H1 (cell line): ENCODE measurements around the gene RANGRF. TPM values are rescaled to one million over a fixed set of nuclear protein-coding genes. Genes with fewer than 3 reads are reported as not detected.
A peak's percentile ranks its signal among the peaks of the same experiment; 100 is the strongest.

Experiments used
- CTCF ChIA-PET: fragments of 300-600 bp; sonication (Branson Sonifier 250); formaldehyde crosslinking; loops from one replicate; lab custom pipeline; 2021; ENCODE audit not compliant: partially characterized antibody; lab: Charles Lee
- POLR2A ChIA-PET: fragments of 300-600 bp; sonication (Branson Sonifier 250); formaldehyde crosslinking; loops from one replicate; lab custom pipeline; 2021; ENCODE audit warnings: inconsistent platforms; ENCODE audit not compliant: partially characterized antibody; lab: Charles Lee
- DNase-seq, 2 experiments: peaks; one replicate each; pipeline versions ENCODE4 v3.0.0 to v3.0.0-alpha.2; 2010 to 2022; ENCODE audit warnings: low spot score in 2 of 2, low read depth in 1 of 2, mixed read lengths in 1 of 2
- FAIRE-seq: peaks from 2 replicates; lab custom pipeline; 2011; peaks lifted over from hg19 to GRCh38; lab: Jason Lieb, UNC
- H2AFZ ChIP-seq: 2 replicates; pipeline ENCODE4 v1.8.1; 2012; ENCODE audit warnings: low read length, inconsistent platforms
- H2AK5ac ChIP-seq: 2 replicates; pipeline ENCODE4 v1.6.1; 2013; ENCODE audit warnings: low read depth, low read length
- H2BK120ac ChIP-seq: replicated peaks from 2 replicates; pipeline ENCODE3; 2013; ENCODE audit warnings: low read depth, low read length, inconsistent platforms
- H2BK12ac ChIP-seq: 2 replicates; pipeline ENCODE4 v1.6.1; 2013; ENCODE audit warnings: low read depth, low read length
- H2BK15ac ChIP-seq: 2 replicates; pipeline ENCODE4 v1.6.1; 2013; ENCODE audit warnings: low read length
- H2BK20ac ChIP-seq: 2 replicates; pipeline ENCODE4 v1.6.1; 2013; ENCODE audit warnings: low read length
- H2BK5ac ChIP-seq: 2 replicates; pipeline ENCODE4 v1.6.1; 2013; ENCODE audit warnings: low read depth, low read length
- H3K14ac ChIP-seq: 2 replicates; pipeline ENCODE4 v1.6.1; 2013; ENCODE audit warnings: inconsistent platforms; ENCODE audit not compliant: insufficient read length
- H3K18ac ChIP-seq: 2 replicates; pipeline ENCODE4 v1.6.1; 2013; ENCODE audit warnings: low read length; ENCODE audit errors: extremely low read depth
- H3K23ac ChIP-seq: 2 replicates; pipeline ENCODE4 v1.6.1; 2013; ENCODE audit warnings: inconsistent platforms; ENCODE audit not compliant: insufficient read length
- H3K23me2 ChIP-seq: 2 replicates; pipeline ENCODE4 v1.6.1; 2013; ENCODE audit warnings: low read depth, low read length
- H3K27ac ChIP-seq: 2 replicates; pipeline ENCODE4 v1.6.1; 2011; ENCODE audit warnings: low read depth, low read length, inconsistent platforms
- H3K27me3 ChIP-seq, 4 experiments: replicated peaks in 1 of 4; 1 replicate in 1 of 4; 2 replicates in 3 of 4; pipeline versions ENCODE4 v1.6.1 to v1.8.1; 2011 to 2013; ENCODE audit warnings: low read length in 3 of 4, mild to moderate bottlenecking in 3 of 4, inconsistent platforms in 2 of 4, mixed read lengths in 2 of 4, moderate library complexity in 1 of 4; ENCODE audit not compliant: control insufficient read depth in 3 of 4, insufficient read depth in 3 of 4; ENCODE audit errors: extremely low read depth in 1 of 4
- H3K36me3 ChIP-seq, 4 experiments: 2 replicates each; pipeline versions ENCODE4 v1.6.1 to v1.8.1; 2011 to 2013; ENCODE audit warnings: mild to moderate bottlenecking in 4 of 4, low read length in 3 of 4, moderate library complexity in 2 of 4, control low read depth in 1 of 4, inconsistent platforms in 1 of 4; ENCODE audit not compliant: insufficient read depth in 4 of 4, control insufficient read depth in 2 of 4
- H3K4ac ChIP-seq: replicated peaks from 2 replicates; pipeline ENCODE3; 2013; ENCODE audit warnings: low read length, low read depth, mixed read lengths, inconsistent platforms; ENCODE audit not compliant: insufficient read length
- H3K4me1 ChIP-seq, 4 experiments: replicated peaks in 1 of 4; 1 replicate in 1 of 4; 2 replicates in 3 of 4; pipeline versions ENCODE4 v1.6.1 to v1.8.1; 2011 to 2013; ENCODE audit warnings: low read length in 3 of 4, inconsistent platforms in 2 of 4, mixed read lengths in 1 of 4; ENCODE audit not compliant: insufficient read depth in 4 of 4, control insufficient read depth in 3 of 4
- H3K4me2 ChIP-seq, 2 experiments: 2 replicates each; pipeline versions ENCODE4 v1.6.1 to v1.8.1; 2011 to 2013; ENCODE audit warnings: low read depth in 2 of 2, low read length in 2 of 2, control low read depth in 1 of 2, inconsistent platforms in 1 of 2, mild to moderate bottlenecking in 1 of 2; ENCODE audit not compliant: insufficient read depth in 1 of 2
- H3K4me3 ChIP-seq, 4 experiments: fragments of 200-600, 300-600 bp in 1 of 4; sonication (generic), shearing (Covaris generic), sonication (Bioruptor Twin) in 1 of 4; 2 replicates each; pipeline versions ENCODE4 v1.5.1 to v1.8.1; 2011 to 2016; ENCODE audit warnings: low read length in 4 of 4, low read depth in 3 of 4, control low read depth in 2 of 4, inconsistent platforms in 2 of 4, mild to moderate bottlenecking in 2 of 4, mixed read lengths in 1 of 4, moderate library complexity in 1 of 4; ENCODE audit not compliant: insufficient read depth in 2 of 4; ENCODE audit errors: extremely low read depth in 1 of 4
- H3K56ac ChIP-seq: replicated peaks from 2 replicates; pipeline ENCODE3; 2013; ENCODE audit warnings: low read depth, mild to moderate bottlenecking, mixed read lengths, low read length, inconsistent platforms; ENCODE audit not compliant: insufficient read length
- H3K79me1 ChIP-seq: 2 replicates; pipeline ENCODE4 v1.6.1; 2013; ENCODE audit warnings: low read depth, low read length, control low read depth
- H3K79me2 ChIP-seq, 2 experiments: 2 replicates each; pipeline versions ENCODE4 v1.6.1 to v1.8.1; 2012 to 2013; ENCODE audit warnings: low read length in 2 of 2, mild to moderate bottlenecking in 2 of 2, inconsistent platforms in 1 of 2; ENCODE audit not compliant: insufficient read depth in 2 of 2, control insufficient read depth in 1 of 2
- H3K9ac ChIP-seq, 4 experiments: replicated peaks in 1 of 4; 1 replicate in 1 of 4; 2 replicates in 3 of 4; pipeline versions ENCODE4 v1.6.1 to v1.8.1; 2011 to 2013; ENCODE audit warnings: low read depth in 3 of 4, low read length in 3 of 4, control low read depth in 2 of 4, mild to moderate bottlenecking in 2 of 4, moderate library complexity in 2 of 4, inconsistent platforms in 1 of 4; ENCODE audit errors: extremely low read depth in 1 of 4
- H3K9me3 ChIP-seq, 2 experiments: 2 replicates each; pipeline versions ENCODE4 v1.6.1 to v1.8.1; 2012 to 2013; ENCODE audit warnings: mild to moderate bottlenecking in 2 of 2, moderate library complexity in 2 of 2, control low read depth in 1 of 2, inconsistent platforms in 1 of 2, low read depth in 1 of 2, low read length in 1 of 2, mixed read lengths in 1 of 2; ENCODE audit not compliant: insufficient read depth in 2 of 2
- H4K20me1 ChIP-seq, 2 experiments: replicated peaks in 1 of 2; 2 replicates each; pipeline versions ENCODE3 to v1.8.1; 2011 to 2013; ENCODE audit warnings: inconsistent platforms in 2 of 2, low read length in 2 of 2, mild to moderate bottlenecking in 1 of 2; ENCODE audit not compliant: insufficient read depth in 2 of 2, control insufficient read depth in 1 of 2
- H4K5ac ChIP-seq: 2 replicates; pipeline ENCODE4 v1.6.1; 2013; ENCODE audit warnings: low read length, low read depth, mixed read lengths, inconsistent platforms; ENCODE audit not compliant: insufficient read length
- H4K8ac ChIP-seq: 2 replicates; pipeline ENCODE4 v1.8.0; 2013; ENCODE audit warnings: mild to moderate bottlenecking, moderate library complexity, low read length, inconsistent platforms; ENCODE audit not compliant: insufficient read depth; ENCODE audit errors: extremely low read depth
- H4K91ac ChIP-seq: replicated peaks from 2 replicates; pipeline ENCODE3; 2013; ENCODE audit warnings: low read length, mixed read lengths, inconsistent platforms; ENCODE audit not compliant: insufficient read length
- CEBPB ChIP-seq: IDR thresholded peaks from 2 replicates; pipeline ENCODE4 v1.6.1; 2012; ENCODE audit warnings: low read depth, low read length
- EZH2 ChIP-seq: fragments of 200-600 bp; sonication (generic); IDR thresholded peaks from 2 replicates; pipeline ENCODE4 v1.7.1; 2012; ENCODE audit warnings: low read depth, mild to moderate bottlenecking, moderate library complexity, low read length, inconsistent platforms; ENCODE audit not compliant: severe bottlenecking
- FOSL1 ChIP-seq: IDR thresholded peaks from 2 replicates; pipeline ENCODE4 v1.6.1; 2011; ENCODE audit warnings: mild to moderate bottlenecking, low read depth, low read length, moderate library complexity; ENCODE audit not compliant: insufficient read depth
- JUN ChIP-seq: IDR thresholded peaks from 2 replicates; pipeline ENCODE4 v1.6.1; 2011; ENCODE audit warnings: low read depth, mild to moderate bottlenecking, improper control_type of control experiment, low read length
- MAX ChIP-seq: IDR thresholded peaks from 2 replicates; pipeline ENCODE4 v1.6.1; 2012; ENCODE audit warnings: inconsistent platforms
- SP1 ChIP-seq: IDR thresholded peaks from 2 replicates; pipeline ENCODE4 v1.6.1; 2011; ENCODE audit warnings: low read depth, low read length
- SUZ12 ChIP-seq: fragments of 200-600 bp; sonication (generic); IDR thresholded peaks from 2 replicates; pipeline ENCODE4 v1.6.1; 2012; ENCODE audit warnings: mild to moderate bottlenecking, inconsistent platforms, low read length, moderate library complexity, mixed read lengths
- TCF12 ChIP-seq: IDR thresholded peaks from 2 replicates; pipeline ENCODE4 v1.6.1; 2011; ENCODE audit warnings: low read depth, mild to moderate bottlenecking, low read length
- USF2 ChIP-seq: IDR thresholded peaks from 2 replicates; pipeline ENCODE4 v1.6.1; 2011; ENCODE audit warnings: low read length, improper control_type of control experiment
- WGBS, 2 experiments: shearing (Covaris generic) in 1 of 2; methylation state at CpG; one replicate each; pipeline versions ENCODE4 v1.1.6 to v1.1.7; 2013 to 2015; ENCODE audit warnings: low lambda C conversion rate in 2 of 2, mixed read lengths in 2 of 2, inconsistent platforms in 1 of 2, low coverage in 1 of 2, missing lambda C conversion rate in 1 of 2; ENCODE audit not compliant: insufficient replicate concordance in 2 of 2, insufficient coverage in 1 of 2, insufficient read length in 1 of 2; ENCODE audit errors: extremely low coverage in 1 of 2, missing lambda C conversion rate in 1 of 2; 5-methylcytosine and 5-hydroxymethylcytosine counted together
- polyA plus RNA-seq, 7 experiments: library from polyadenylated mRNA; depleted of rRNA in 3 of 7; stranded (reverse) in 5 of 7; unstranded in 2 of 7; fragments of >200 nt in 5 of 7; fragments of 200-250 nt in 2 of 7; gene quantifications; 1 replicate in 5 of 7; 2 replicates in 1 of 7; 4 replicates in 1 of 7; pipeline versions ENCODE4 v1.2.1 to v1.2.3, GENCODE V29; 2011 to 2013; ENCODE audit warnings: missing spikeins in 2 of 7, mixed read lengths in 2 of 7
- total RNA-seq: library from RNA; stranded (reverse); fragmentation: NEBNext Ultra II Directional; extraction: Animal tissue kit (Norgen Biotek cat#: 25700); gene quantifications from 2 replicates; pipeline ENCODE4 v1.2.1, GENCODE V29; 2021

The RANGRF gene
- total and polyA plus RNA-seq, 2 of the 8 experiments (the other 6 are each of a cell fraction or from before 2014, with no cell fraction given) = 36.9 to 49.6 TPM

GRCh38 chr17:8314797-8315763, 26.6 kb downstream of the RANGRF start:
- DNase-seq = no peak
- ChIA-PET CTCF (interaction anchor here (0.6 to 5.9 kb wide), 9 partner anchors 10 to 131 kb away, joined by 3 to 21 read pairs (median 4); partner anchors contain the start of gene SLC25A35), POLR2A (interaction anchor here (0.7 to 3.6 kb wide), 9 partner anchors 11 to 142 kb away, joined by 3 to 24 read pairs (median 4); partner anchors contain the start of genes KRABD2, RPL26 and SLC25A35)
- no peak overlapping the region for H4K5ac ChIP-seq
- peak overlapping the region; percentile 97 to 98 for H3K4me2 ChIP-seq
- H3K56ac ChIP-seq = no peak overlapping the region
- H3K18ac ChIP-seq = peak overlapping the region; percentile 38
- no peak overlapping the region for H3K23ac ChIP-seq
- H3K23me2 ChIP-seq = peaks cover 14% of the 10 kb centered on the region
- H2BK12ac ChIP-seq = peak overlapping the region; percentile 68; the same call in 1 of the 2 replicates
- no peak overlapping the region; the same call in 1 of the 2 replicates for H2BK20ac ChIP-seq
- H3K4me3 ChIP-seq = peak overlapping the region; percentile 46 to 79 (median 66)
- no peaks in the 10 kb centered on the region for H3K79me2 ChIP-seq
- no peak for FAIRE-seq
- peak overlapping the region; percentile 97 for H2AFZ ChIP-seq
- H2AK5ac ChIP-seq = no peak overlapping the region
- no peaks in the 10 kb centered on the region for H3K9me3 ChIP-seq
- no peak overlapping the region for H3K27ac ChIP-seq
- H3K27me3 ChIP-seq = peaks cover 3 to 28% (median 23%) of the 10 kb centered on the region in 4 experiments
- peak overlapping the region; percentile 61 for H4K91ac ChIP-seq
- H4K20me1 ChIP-seq = no peaks in the 10 kb centered on the region
- H2BK120ac ChIP-seq = peak overlapping the region; percentile 55
- peak overlapping the region; percentile 92; the same call in 1 of the 2 replicates for H2BK15ac ChIP-seq
- peak overlapping the region; percentile 66; the same call in 1 of the 2 replicates for H2BK5ac ChIP-seq
- no peak overlapping the region for H3K4ac ChIP-seq
- no peak overlapping the region for H3K14ac ChIP-seq
- peaks cover 0 to 16% (median 6%) of the 10 kb centered on the region in 4 experiments; a peak in 5 of 7 replicates for H3K4me1 ChIP-seq
- no peaks in the 10 kb centered on the region for H3K36me3 ChIP-seq
- no peaks in the 10 kb centered on the region for H3K79me1 ChIP-seq
- peak overlapping the region in 1 of 4 experiments; percentile 22; a peak in 1 of 7 replicates for H3K9ac ChIP-seq
- H4K8ac ChIP-seq = no peak overlapping the region; the same call in 1 of the 2 replicates
- 22% methylated on average over 24 of the region's 29 CpGs; no CpG with 5 or more reads in 1 of the 2 experiments for WGBS, 2 experiments
- TF ChIP-seq SP1 (no peak), EZH2 (no peak), CEBPB (no peak), JUN (no peak), USF2 (no peak), FOSL1 (peak; percentile 40; the same call in 1 of the 2 replicates), MAX (0 out of 2 replicates have a peak, but pooled peaks have one; percentile 12), SUZ12 (peak; percentile 30; the same call in 1 of the 2 replicates), TCF12 (no peak)
